Measurements from ENCODE around the gene MGAT4C. TPM values are rescaled to one million over a fixed set of nuclear protein-coding genes. Genes with fewer than 3 reads are reported as not detected.
"Not testable (repeated sequence)": the region's sequence is repeated elsewhere in the genome, so short reads cannot be mapped to it uniquely, and the experiment has no call there.

Gene MGAT4C
- total and polyA plus RNA-seq, 11 donors = 0.13 to 15.5 (median 4.6) TPM

DNA sequence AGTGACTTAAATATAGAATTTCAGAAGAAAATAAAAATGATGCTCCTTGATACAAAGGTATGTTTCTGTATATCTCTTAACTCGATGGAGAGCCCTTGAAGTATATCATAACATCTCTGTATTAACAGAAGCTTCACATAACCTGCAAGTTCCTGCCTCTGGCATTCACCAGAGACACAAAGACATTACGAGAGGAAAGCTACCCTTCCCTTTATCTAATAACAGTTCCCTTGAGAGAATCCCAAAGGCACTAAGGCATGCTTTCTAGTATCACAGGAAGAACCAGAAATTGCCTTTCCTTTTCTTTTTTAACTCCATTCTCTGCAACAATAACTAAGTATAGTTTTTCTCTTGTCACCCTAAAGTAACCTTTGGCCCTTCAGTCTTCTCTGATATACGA, 164.5 kb downstream of the MGAT4C start:
- no peaks in the 10 kb centered on the region for H3K4me1 ChIP-seq
- ATAC-seq = no peak
- peaks cover 0 to 3% (median 0%) of the 10 kb centered on the region in 12 donors for H3K9me3 ChIP-seq
- no peak overlapping the region for H3K4me3 ChIP-seq
- TF ChIP-seq, protein P1, sequence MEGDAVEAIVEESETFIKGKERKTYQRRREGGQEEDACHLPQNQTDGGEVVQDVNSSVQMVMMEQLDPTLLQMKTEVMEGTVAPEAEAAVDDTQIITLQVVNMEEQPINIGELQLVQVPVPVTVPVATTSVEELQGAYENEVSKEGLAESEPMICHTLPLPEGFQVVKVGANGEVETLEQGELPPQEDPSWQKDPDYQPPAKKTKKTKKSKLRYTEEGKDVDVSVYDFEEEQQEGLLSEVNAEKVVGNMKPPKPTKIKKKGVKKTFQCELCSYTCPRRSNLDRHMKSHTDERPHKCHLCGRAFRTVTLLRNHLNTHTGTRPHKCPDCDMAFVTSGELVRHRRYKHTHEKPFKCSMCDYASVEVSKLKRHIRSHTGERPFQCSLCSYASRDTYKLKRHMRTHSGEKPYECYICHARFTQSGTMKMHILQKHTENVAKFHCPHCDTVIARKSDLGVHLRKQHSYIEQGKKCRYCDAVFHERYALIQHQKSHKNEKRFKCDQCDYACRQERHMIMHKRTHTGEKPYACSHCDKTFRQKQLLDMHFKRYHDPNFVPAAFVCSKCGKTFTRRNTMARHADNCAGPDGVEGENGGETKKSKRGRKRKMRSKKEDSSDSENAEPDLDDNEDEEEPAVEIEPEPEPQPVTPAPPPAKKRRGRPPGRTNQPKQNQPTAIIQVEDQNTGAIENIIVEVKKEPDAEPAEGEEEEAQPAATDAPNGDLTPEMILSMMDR (IDR thresholded peaks at IDR 0.05) = no peak
- TF ChIP-seq POLR2A (IDR thresholded peaks at IDR 0.05) = no peak
- 13 to 37% (median 23%) methylated on average over 3 of the region's 3 CpGs for WGBS, 4 donors
- no peaks in the 10 kb centered on the region for H3K27me3 ChIP-seq
- intact Hi-C loops (cut with DNase I) = no loop called here
- H3K27ac ChIP-seq = no peak overlapping the region
- H3K36me3 ChIP-seq = no peaks in the 10 kb centered on the region
- DNase-seq = no peak

DNA sequence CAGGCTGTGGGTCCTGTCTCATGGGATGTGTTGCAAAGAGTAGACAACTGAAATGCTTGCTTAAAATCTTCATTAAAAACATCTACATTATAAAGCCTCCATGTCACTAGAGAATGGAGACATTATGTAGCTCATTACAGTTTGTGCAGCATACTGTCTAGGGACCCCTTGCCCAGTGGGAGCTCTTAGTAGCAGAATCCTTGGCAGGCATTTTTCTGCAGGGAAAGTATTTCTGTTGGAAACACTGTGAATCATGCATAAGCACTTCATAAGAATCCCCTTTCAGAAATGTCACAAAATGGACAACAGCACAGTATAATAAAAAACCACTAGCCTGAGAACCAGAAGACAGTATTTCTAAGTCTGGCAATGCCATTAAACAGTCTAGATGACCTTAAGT, 174.3 kb downstream of the MGAT4C start:
- TF ChIP-seq POLR2A (IDR thresholded peaks at IDR 0.05) = no peak
- TF ChIP-seq, protein P1 (IDR thresholded peaks at IDR 0.05) = no peak

DNA sequence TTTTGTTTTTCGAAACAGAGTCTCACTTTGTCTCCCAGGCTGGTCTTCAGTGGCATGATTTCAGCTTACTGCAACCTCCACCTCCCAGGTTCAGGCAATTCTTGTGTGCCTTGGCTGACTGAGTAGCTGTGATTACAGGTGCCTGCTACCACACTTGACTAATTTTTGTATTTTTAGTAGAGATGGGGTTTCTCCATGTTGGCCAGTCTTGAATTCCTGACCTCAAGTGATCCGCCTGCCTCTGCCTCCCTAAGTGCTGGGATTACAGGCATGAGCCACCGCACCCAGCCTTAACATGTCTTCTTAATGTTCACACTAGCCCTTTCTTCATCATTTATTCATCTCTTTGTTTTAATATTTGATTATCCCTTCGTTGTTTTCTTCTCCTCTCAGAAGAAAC, 197.1 kb downstream of the MGAT4C start:
- H3K9me3 ChIP-seq; H3K4me3 ChIP-seq; H3K36me3 ChIP-seq; H3K27ac ChIP-seq; H3K27me3 ChIP-seq; H3K4me1 ChIP-seq; intact Hi-C loops (cut with DNase I); ATAC-seq; DNase-seq: not testable (repeated sequence)
- WGBS, 4 donors = 80 to 87% (median 84%) methylated on average over 4 of the region's 4 CpGs

More for the DNA sequence above, 174.3 kb downstream of the MGAT4C start:
- Histone ChIP-seq H3K9me3 (peaks cover 0 to 8% (median 0%) of the 10 kb centered on the region in 12 donors), H3K4me3 (no peak overlapping the region), H3K36me3 (no peaks in the 10 kb centered on the region), H3K4me1 (peaks cover 0 to 7% (median 0%) of the 10 kb centered on the region in 12 donors), H3K27ac (no peak overlapping the region), H3K27me3 (no peaks in the 10 kb centered on the region)
- ATAC-seq (no peak), DNase-seq (no peak)
- intact Hi-C loops (cut with DNase I) = no loop called here

DNA sequence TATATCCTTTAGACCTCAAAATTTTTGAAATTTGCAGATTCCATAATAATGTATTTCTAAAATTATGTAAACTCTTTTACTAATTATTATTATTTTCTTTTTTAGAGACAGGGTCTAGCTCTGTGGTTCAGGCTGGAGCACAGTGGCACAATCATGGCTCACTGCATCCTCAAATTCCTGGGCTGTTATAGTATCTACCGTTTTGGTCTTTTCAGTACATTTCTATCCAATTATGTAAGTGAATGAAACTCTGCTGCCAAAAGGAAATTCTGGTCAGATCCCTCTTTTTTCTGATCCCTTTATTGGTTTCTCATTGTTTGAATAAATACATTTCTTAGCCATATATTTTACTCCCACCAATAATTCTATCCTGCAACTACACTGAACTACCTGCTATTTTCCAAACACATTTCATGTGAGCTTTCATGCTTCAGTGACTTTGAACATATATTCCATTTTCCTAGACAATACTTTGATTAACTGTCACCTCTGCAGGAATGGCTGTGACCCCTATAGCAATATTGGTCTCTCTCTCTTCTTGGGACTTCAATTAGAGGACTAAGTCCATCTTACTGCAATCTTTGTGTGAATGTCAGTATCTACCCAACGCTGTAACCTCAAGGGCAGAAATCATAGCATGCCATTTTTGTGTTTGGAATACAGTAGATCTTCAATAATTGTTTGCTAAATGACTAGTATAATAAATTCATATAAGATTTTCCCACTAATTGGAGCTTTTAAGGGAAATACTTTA, 198.9 kb downstream of the MGAT4C start:
- H3K4me1 ChIP-seq = no peaks in the 10 kb centered on the region
- intact Hi-C loops (cut with DNase I) = no loop called here
- WGBS, 4 donors = 35 to 84% (median 50%) methylated on average over 2 of the region's 2 CpGs
- no peaks in the 10 kb centered on the region for H3K36me3 ChIP-seq
- DNase-seq (no peak), ATAC-seq (no peak)
- H3K27me3 ChIP-seq = no peaks in the 10 kb centered on the region
- no peak overlapping the region for H3K27ac ChIP-seq
- no peak overlapping the region for H3K4me3 ChIP-seq
- no peaks in the 10 kb centered on the region for H3K9me3 ChIP-seq
- TF ChIP-seq, protein P1 (IDR thresholded peaks at IDR 0.05) = no peak

DNA sequence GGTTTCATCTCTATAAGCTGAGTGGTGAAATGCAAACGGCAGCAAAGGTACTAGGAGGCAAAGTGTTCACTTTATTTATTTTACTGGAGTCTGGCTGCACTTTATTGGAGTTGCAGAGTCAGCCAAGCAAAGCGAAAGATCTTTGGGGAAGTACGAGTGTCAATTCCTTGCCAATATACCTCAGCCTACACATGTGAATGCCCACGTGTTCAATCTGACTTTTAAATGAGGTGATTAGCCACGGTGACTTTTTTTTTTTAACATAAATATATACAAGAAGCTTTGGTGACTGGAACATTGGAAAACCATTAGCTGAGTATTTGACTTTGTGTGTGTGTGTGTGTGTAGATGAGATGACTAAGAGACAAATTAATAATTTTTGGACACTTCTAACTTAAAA, 203.3 kb downstream of the MGAT4C start:
- DNase-seq = no peak
- 67 to 74% (median 70%) methylated on average over 5 of the region's 5 CpGs for WGBS, 4 donors

More for the DNA sequence above, 203.3 kb downstream of the MGAT4C start:
- H3K27ac ChIP-seq = no peak overlapping the region
- no peak overlapping the region for H3K4me3 ChIP-seq
- intact Hi-C loops (cut with DNase I) = no loop called here
- no peaks in the 10 kb centered on the region for H3K4me1 ChIP-seq
- ATAC-seq = no peak
- no peak for TF ChIP-seq POLR2A (IDR thresholded peaks at IDR 0.05)
- TF ChIP-seq, protein P1 (IDR thresholded peaks at IDR 0.05) = no peak
- no peaks in the 10 kb centered on the region for H3K9me3 ChIP-seq
- no peaks in the 10 kb centered on the region for H3K36me3 ChIP-seq
- H3K27me3 ChIP-seq = no peaks in the 10 kb centered on the region
